OCI-LY3 (cell line): ENCODE measurements around the gene METTL24.

ENCODE experiments used
- H2AFZ ChIP-seq: fragments of 200-600, 300-600 bp; shearing (Covaris generic); 2 replicates; pipeline ENCODE4 v1.6.0; 2014; ENCODE audit warnings: antibody characterized with exemption, low read depth, low read length
- H3K27ac ChIP-seq: fragments of 200-600, 300-600 bp; sonication (generic); 2 replicates; pipeline ENCODE4 v1.5.1; 2014; ENCODE audit warnings: mild to moderate bottlenecking, low read length, moderate library complexity, mixed read lengths
- H3K27me3 ChIP-seq: fragments of 200-600, 300-600 bp; sonication (generic); 2 replicates; pipeline ENCODE4 v1.6.1; 2014; ENCODE audit warnings: low read depth, low read length, mixed read lengths
- H3K36me3 ChIP-seq: fragments of 200-600, 300-600 bp; sonication (generic); replicated peaks from 2 replicates; pipeline ENCODE3; 2014; ENCODE audit warnings: low read depth, low read length, mixed read lengths
- H3K4me1 ChIP-seq: fragments of 300-600, 200-600 bp; sonication (generic); 2 replicates; pipeline ENCODE4 v1.6.1; 2014; ENCODE audit warnings: low read length, mixed read lengths
- H3K4me2 ChIP-seq: fragments of 200-600, 300-600 bp; sonication (generic); 2 replicates; pipeline ENCODE4 v1.6.1; 2014; ENCODE audit warnings: low read length, mixed read lengths
- H3K4me3 ChIP-seq: fragments of 300-600, 200-600 bp; sonication (generic); 2 replicates; pipeline ENCODE4 v1.5.1; 2014; ENCODE audit warnings: antibody characterized with exemption, mild to moderate bottlenecking, low read length, moderate library complexity
- H3K79me2 ChIP-seq: fragments of 300-600, 200-600 bp; shearing (Covaris generic); 2 replicates; pipeline ENCODE4 v1.6.1; 2014; ENCODE audit warnings: mild to moderate bottlenecking, low read length, mixed read lengths
- H3K9ac ChIP-seq: fragments of 300-600, 200-600 bp; shearing (Covaris generic); 2 replicates; pipeline ENCODE4 v1.6.0; 2014; ENCODE audit warnings: mild to moderate bottlenecking, low read length, moderate library complexity
- H3K9me3 ChIP-seq: fragments of 200-600, 300-600 bp; shearing (Covaris generic); 2 replicates; pipeline ENCODE4 v1.6.1; 2014; ENCODE audit warnings: low read length, mixed read lengths; ENCODE audit not compliant: insufficient read depth
- H4K20me1 ChIP-seq: fragments of 200-600, 300-600 bp; sonication (generic); 2 replicates; pipeline ENCODE4 v1.6.1; 2016; ENCODE audit warnings: low read length, mixed read lengths; ENCODE audit not compliant: insufficient read depth
- EZH2phosphoT487 ChIP-seq: fragments of 200-600 bp; shearing (Covaris generic); IDR thresholded peaks from 2 replicates; pipeline ENCODE4 v1.6.1; 2018; ENCODE audit warnings: antibody characterized with exemption, mixed run types, low read depth
- TF ChIP-seq, protein P1 (sequence below): fragments of 200-600, 300-600 bp; sonication (generic); IDR thresholded peaks from 2 replicates; pipeline ENCODE4 v1.5.1; 2014; ENCODE audit warnings: antibody characterized with exemption, low read length, low read depth

METTL24 gene

GRCh38 chr6:110328259-110328658 lies 29.9 kb downstream of the METTL24 start:
- Histone ChIP-seq H3K36me3 (no peaks in the 10 kb centered on the region), H3K27me3 (no peaks in the 10 kb centered on the region), H3K9me3 (no peaks in the 10 kb centered on the region), H2AFZ (no peak overlapping the region), H3K9ac (no peak overlapping the region), H3K4me1 (peaks cover 5% of the 10 kb centered on the region; the same call in 1 of the 2 replicates), H3K4me2 (no peak overlapping the region), H3K27ac (no peak overlapping the region), H3K4me3 (no peak overlapping the region), H4K20me1 (no peaks in the 10 kb centered on the region), H3K79me2 (no peaks in the 10 kb centered on the region)
- no peak for TF ChIP-seq EZH2phosphoT487
- TF ChIP-seq, protein P1, sequence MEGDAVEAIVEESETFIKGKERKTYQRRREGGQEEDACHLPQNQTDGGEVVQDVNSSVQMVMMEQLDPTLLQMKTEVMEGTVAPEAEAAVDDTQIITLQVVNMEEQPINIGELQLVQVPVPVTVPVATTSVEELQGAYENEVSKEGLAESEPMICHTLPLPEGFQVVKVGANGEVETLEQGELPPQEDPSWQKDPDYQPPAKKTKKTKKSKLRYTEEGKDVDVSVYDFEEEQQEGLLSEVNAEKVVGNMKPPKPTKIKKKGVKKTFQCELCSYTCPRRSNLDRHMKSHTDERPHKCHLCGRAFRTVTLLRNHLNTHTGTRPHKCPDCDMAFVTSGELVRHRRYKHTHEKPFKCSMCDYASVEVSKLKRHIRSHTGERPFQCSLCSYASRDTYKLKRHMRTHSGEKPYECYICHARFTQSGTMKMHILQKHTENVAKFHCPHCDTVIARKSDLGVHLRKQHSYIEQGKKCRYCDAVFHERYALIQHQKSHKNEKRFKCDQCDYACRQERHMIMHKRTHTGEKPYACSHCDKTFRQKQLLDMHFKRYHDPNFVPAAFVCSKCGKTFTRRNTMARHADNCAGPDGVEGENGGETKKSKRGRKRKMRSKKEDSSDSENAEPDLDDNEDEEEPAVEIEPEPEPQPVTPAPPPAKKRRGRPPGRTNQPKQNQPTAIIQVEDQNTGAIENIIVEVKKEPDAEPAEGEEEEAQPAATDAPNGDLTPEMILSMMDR = no peak

GRCh38 chr6:110327391-110327790 lies 30.8 kb downstream of the METTL24 start:
- Histone ChIP-seq H2AFZ (no peak overlapping the region), H4K20me1 (no peaks in the 10 kb centered on the region), H3K4me2 (no peak overlapping the region), H3K9ac (no peak overlapping the region), H3K4me1 (peaks cover 3% of the 10 kb centered on the region; the same call in 1 of the 2 replicates), H3K36me3 (no peaks in the 10 kb centered on the region), H3K27ac (no peak overlapping the region), H3K9me3 (no peaks in the 10 kb centered on the region), H3K4me3 (no peak overlapping the region), H3K79me2 (no peaks in the 10 kb centered on the region), H3K27me3 (no peaks in the 10 kb centered on the region)
- TF ChIP-seq, protein P1 = no peak
- no peak for TF ChIP-seq EZH2phosphoT487

GRCh38 chr6:110326609-110327008 lies 31.5 kb downstream of the METTL24 start:
- TF ChIP-seq, protein P1 = no peak
- no peak for TF ChIP-seq EZH2phosphoT487
- no peaks in the 10 kb centered on the region for H3K4me1 ChIP-seq
- no peak overlapping the region for H3K9ac ChIP-seq
- H3K36me3 ChIP-seq = no peaks in the 10 kb centered on the region
- no peaks in the 10 kb centered on the region for H4K20me1 ChIP-seq
- H3K9me3 ChIP-seq = no peaks in the 10 kb centered on the region
- no peak overlapping the region for H3K27ac ChIP-seq
- H2AFZ ChIP-seq = no peak overlapping the region
- no peak overlapping the region for H3K4me2 ChIP-seq
- no peaks in the 10 kb centered on the region for H3K27me3 ChIP-seq
- no peaks in the 10 kb centered on the region for H3K79me2 ChIP-seq
- no peak overlapping the region for H3K4me3 ChIP-seq

DNA sequence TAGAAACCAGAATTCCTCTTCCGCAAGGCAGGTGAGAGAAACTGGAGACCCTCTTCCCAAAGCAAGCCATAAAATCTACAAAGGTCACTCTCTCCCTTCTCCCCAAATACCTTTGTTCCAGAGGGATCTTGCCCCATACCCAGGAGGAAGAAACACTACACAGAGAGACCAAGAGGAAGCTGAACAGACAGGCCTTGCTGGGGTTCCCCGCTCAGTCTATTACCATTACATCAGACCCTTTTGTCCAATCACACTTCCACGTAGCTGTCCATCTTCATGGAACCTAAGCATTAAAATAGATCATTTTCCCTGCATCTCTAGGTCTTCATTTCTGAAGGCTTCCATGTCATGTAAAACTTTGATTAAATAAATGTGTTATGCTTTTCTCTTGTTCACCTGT lies 32.1 kb downstream of the METTL24 start:
- Histone ChIP-seq H3K36me3 (no peaks in the 10 kb centered on the region), H3K4me1 (no peaks in the 10 kb centered on the region), H3K9me3 (no peaks in the 10 kb centered on the region), H4K20me1 (no peaks in the 10 kb centered on the region), H3K79me2 (no peaks in the 10 kb centered on the region), H3K27ac (no peak overlapping the region), H3K4me3 (no peak overlapping the region), H3K4me2 (no peak overlapping the region), H3K27me3 (no peaks in the 10 kb centered on the region), H2AFZ (no peak overlapping the region), H3K9ac (no peak overlapping the region)
- TF ChIP-seq, protein P1 = no peak
- no peak for TF ChIP-seq EZH2phosphoT487
